IMR-90 (cell line): ENCODE results near the gene EHBP1L1. TPM values are rescaled to one million over a fixed set of nuclear protein-coding genes. Genes with fewer than 3 reads are reported as not detected.
A peak's percentile ranks its signal among the peaks of the same experiment; 100 is the strongest.

Experiments
- ATAC-seq: fragments of 200-7000 bp; cut with Tn5 transposase; 2 replicates; pipeline ENCODE4 v1.9.1; 2020; ENCODE audit warnings: low read depth, mild to moderate bottlenecking, moderate library complexity
- BruUV-seq: library from RNA; stranded (reverse); fragments of 400-500 nt; replicated peaks from 2 replicates; lab custom pipeline; 2021; lab: Mats Ljungman, UMichigan
- CTCF ChIA-PET: fragments of 300-600 bp; formaldehyde crosslinking; extraction: SDS; loops from one replicate; lab custom pipeline; 2021; ENCODE audit warnings: antibody characterized with exemption; lab: Yijun Ruan, JAX
- POLR2A ChIA-PET: fragments of 300-600 bp; sonication (Branson Sonifier 250); formaldehyde crosslinking; loops from one replicate; lab custom pipeline; 2022; ENCODE audit warnings: antibody characterized with exemption; ENCODE audit not compliant: unreplicated experiment; lab: Charles Lee
- DNase-seq: peaks from one replicate; pipeline ENCODE4 v3.0.0; 2013
- H2AFZ ChIP-seq: replicated peaks from 2 replicates; pipeline ENCODE3; 2013; ENCODE audit warnings: low read length, mild to moderate bottlenecking; ENCODE audit not compliant: poor library complexity
- H2AK5ac ChIP-seq: 2 replicates; pipeline ENCODE4 v1.6.1; 2013; ENCODE audit warnings: low read depth, low read length, inconsistent platforms
- H2AK9ac ChIP-seq: replicated peaks from 2 replicates; pipeline ENCODE3; 2013; ENCODE audit warnings: mild to moderate bottlenecking, low read depth, low read length, moderate library complexity; ENCODE audit not compliant: poor library complexity
- H2BK120ac ChIP-seq: 2 replicates; pipeline ENCODE4 v1.6.1; 2013; ENCODE audit warnings: low read depth, low read length, inconsistent platforms
- H2BK15ac ChIP-seq: 3 replicates; pipeline ENCODE4 v1.6.1; 2013; ENCODE audit warnings: low read depth, low read length, inconsistent platforms
- H2BK20ac ChIP-seq: 2 replicates; pipeline ENCODE4 v1.6.1; 2013; ENCODE audit warnings: low read depth, mild to moderate bottlenecking, inconsistent platforms, low read length, moderate library complexity
- H2BK5ac ChIP-seq: 2 replicates; pipeline ENCODE4 v1.6.1; 2013; ENCODE audit warnings: mild to moderate bottlenecking, low read depth, low read length, inconsistent platforms; ENCODE audit not compliant: poor library complexity, severe bottlenecking
- H3K14ac ChIP-seq: replicated peaks from 2 replicates; pipeline ENCODE4 v1.6.1; 2013; ENCODE audit warnings: low read depth, low read length, inconsistent platforms
- H3K18ac ChIP-seq: 2 replicates; pipeline ENCODE4 v1.6.1; 2013; ENCODE audit warnings: low read depth, low read length, control low read depth
- H3K23ac ChIP-seq: 2 replicates; pipeline ENCODE4 v1.6.1; 2013; ENCODE audit warnings: low read depth, low read length, inconsistent platforms
- H3K27ac ChIP-seq: 2 replicates; pipeline ENCODE4 v1.5.1; 2013; ENCODE audit warnings: mild to moderate bottlenecking, control low read depth, low read length; ENCODE audit not compliant: insufficient read depth
- H3K27me3 ChIP-seq: 2 replicates; pipeline ENCODE4 v1.6.1; 2013; ENCODE audit warnings: low read length; ENCODE audit not compliant: control insufficient read depth, insufficient read depth
- H3K36me3 ChIP-seq: 2 replicates; pipeline ENCODE4 v1.6.1; 2013; ENCODE audit warnings: low read length, mixed read lengths; ENCODE audit not compliant: control insufficient read depth, insufficient read depth
- H3K4ac ChIP-seq: 2 replicates; pipeline ENCODE4 v1.6.1; 2013; ENCODE audit warnings: low read depth, low read length, inconsistent platforms
- H3K4me1 ChIP-seq: 2 replicates; pipeline ENCODE4 v1.6.1; 2013; ENCODE audit warnings: low read length, mixed read lengths; ENCODE audit not compliant: control insufficient read depth, insufficient read depth
- H3K4me2 ChIP-seq: 2 replicates; pipeline ENCODE4 v1.6.1; 2013; ENCODE audit warnings: low read depth, mild to moderate bottlenecking, control low read depth, low read length, moderate library complexity
- H3K4me3 ChIP-seq: 2 replicates; pipeline ENCODE4 v1.5.1; 2013; ENCODE audit warnings: low read depth, mild to moderate bottlenecking, control low read depth, low read length, moderate library complexity; ENCODE audit not compliant: insufficient read depth
- H3K56ac ChIP-seq: 2 replicates; pipeline ENCODE4 v1.6.1; 2013; ENCODE audit warnings: low read length, inconsistent platforms; ENCODE audit not compliant: insufficient read depth; ENCODE audit errors: extremely low read depth
- H3K79me1 ChIP-seq, 2 experiments: 2 replicates each; pipeline ENCODE4 v1.6.1; 2013; ENCODE audit warnings: low read length in 2 of 2, inconsistent platforms in 1 of 2, low read depth in 1 of 2
- H3K9ac ChIP-seq: 2 replicates; pipeline ENCODE4 v1.6.1; 2013; ENCODE audit warnings: low read depth, low read length, control low read depth
- H3K9me1 ChIP-seq: 2 replicates; pipeline ENCODE4 v1.6.1; 2013; ENCODE audit warnings: low read length, inconsistent platforms; ENCODE audit not compliant: insufficient read depth
- H3K9me3 ChIP-seq: 2 replicates; pipeline ENCODE4 v1.6.1; 2013; ENCODE audit warnings: low read length; ENCODE audit not compliant: control insufficient read depth, insufficient read depth
- H4K20me1 ChIP-seq: 2 replicates; pipeline ENCODE4 v1.6.1; 2013; ENCODE audit warnings: low read length, inconsistent platforms; ENCODE audit not compliant: insufficient read depth
- H4K5ac ChIP-seq: 2 replicates; pipeline ENCODE4 v1.6.1; 2013; ENCODE audit warnings: mild to moderate bottlenecking, low read depth, low read length, control low read depth
- H4K8ac ChIP-seq, 2 experiments: 2 replicates each; pipeline ENCODE4 v1.6.1; 2013; ENCODE audit warnings: low read depth in 2 of 2, low read length in 2 of 2, control low read depth in 1 of 2, inconsistent platforms in 1 of 2
- H4K91ac ChIP-seq: 2 replicates; pipeline ENCODE4 v1.6.1; 2013; ENCODE audit warnings: low read depth, low read length, inconsistent platforms; ENCODE audit not compliant: insufficient read depth
- CTCF ChIP-seq: conservative IDR thresholded peaks from 2 replicates; pipeline ENCODE4 v1.5.1; 2012; ENCODE audit warnings: mild to moderate bottlenecking, low read depth, low read length, improper control_type of control experiment
- ELK1 ChIP-seq: fragments of 150-350 bp; IDR thresholded peaks from 2 replicates; pipeline ENCODE4 v1.6.1; 2016; ENCODE audit warnings: low read depth, mild to moderate bottlenecking, low read length, moderate library complexity, borderline replicate concordance
- NFE2L2 ChIP-seq: fragments of 150-350 bp; IDR thresholded peaks from 2 replicates; pipeline ENCODE4 v1.6.1; 2016; ENCODE audit warnings: low read depth, mild to moderate bottlenecking, low read length
- USF2 ChIP-seq: fragments of 150-350 bp; IDR thresholded peaks from 2 replicates; pipeline ENCODE4 v1.6.1; 2017; ENCODE audit warnings: mild to moderate bottlenecking, antibody characterized with exemption, low read length, low read depth
- WGBS, 2 experiments: methylation state at CpG; one replicate each; pipeline versions ENCODE4 v1.1.5 to v1.1.7; 2013; ENCODE audit warnings: missing lambda C conversion rate in 2 of 2; ENCODE audit not compliant: insufficient read length in 1 of 2; ENCODE audit errors: extremely low coverage in 2 of 2; 5-methylcytosine and 5-hydroxymethylcytosine counted together
- dilution Hi-C: fragments of 300-500 bp; cut with HindIII; formaldehyde crosslinking; loops from one replicate; pipeline ENCODE4 v1.14.3; 2018; ENCODE audit warnings: low sequenced_read_pairs; ENCODE audit not compliant: unreplicated experiment
- in situ Hi-C: fragments of 300-500 bp; cut with MboI; formaldehyde crosslinking; loops from 3 replicates; pipeline ENCODE4 v1.14.3; 2019; ENCODE audit warnings: low sequenced_read_pairs, inconsistent platforms, mixed read lengths
- intact Hi-C: fragments of 100-400 bp; cut with micrococcal nuclease; formaldehyde crosslinking; loops from 2 replicates; pipeline ENCODE4 v1.10.0; 2022
- polyA plus RNA-seq, 3 experiments: library from polyadenylated mRNA; depleted of rRNA; stranded (reverse); fragments of >200 nt; gene quantifications; 2 replicates each; pipeline ENCODE4 v1.2.3, GENCODE V29; 2012; ENCODE audit warnings: low replicate concordance in 1 of 3
- total RNA-seq: library from RNA; depleted of rRNA; stranded (reverse); fragments of >200 nt; gene quantifications from 2 replicates; pipeline ENCODE4 v1.2.3, GENCODE V29; 2012

EHBP1L1 gene
- total and polyA plus RNA-seq, 2 of the 4 experiments (the other 2 are of a cell fraction) = 10.0 to 27.4 TPM

- Histone ChIP-seq H4K8ac (no peak overlapping the region), H3K4me2 (no peak overlapping the region), H4K20me1 (peaks cover 56% of the 10 kb centered on the region), H3K79me1 (peaks cover 32 to 77% of the 10 kb centered on the region in 2 experiments), H3K56ac (no peak overlapping the region), H3K36me3 (peaks cover 72% of the 10 kb centered on the region), H4K5ac (no peak overlapping the region), H2BK120ac (no peak overlapping the region), H3K14ac (no peak overlapping the region), H3K9ac (no peak overlapping the region), H2BK15ac (no peak overlapping the region), H2BK20ac (no peak overlapping the region), H2AFZ (no peak overlapping the region), H3K9me3 (no peaks in the 10 kb centered on the region), H3K4me3 (no peak overlapping the region), H3K23ac (no peak overlapping the region), H3K4ac (no peak overlapping the region), H2BK5ac (no peak overlapping the region), H4K91ac (no peak overlapping the region), H3K9me1 (0 out of 2 replicates have a peak, but pooled peaks cover 10% of the 10 kb centered on the region), H3K27ac (no peak overlapping the region), H3K27me3 (no peaks in the 10 kb centered on the region), H3K18ac (no peak overlapping the region), H2AK5ac (no peak overlapping the region), H2AK9ac (no peak overlapping the region), H3K4me1 (peaks cover 8% of the 10 kb centered on the region; the same call in 1 of the 2 replicates)
- intact Hi-C loops (no loop called here), dilution Hi-C loops (no loop called here), in situ Hi-C loops (no loop called here)
- DNase-seq = no peak
- CTCF ChIA-PET = interaction anchor here (0.6 to 1.0 kb wide), 2 partner anchors 40 to 61 kb away, joined by 3 to 4 read pairs; partner anchors contain the start of gene ZNRD2
- POLR2A ChIA-PET = no interaction called here
- WGBS, 2 experiments = no CpG with 5 or more reads among the region's 5 CpGs
- TF ChIP-seq USF2 = no peak
- no peak for TF ChIP-seq ELK1
- peak; percentile 22; the same call in 1 of the 2 replicates for TF ChIP-seq CTCF
- TF ChIP-seq NFE2L2 = no peak
- no TSS peak for BruUV-seq
- ATAC-seq = no peak
Measured at GRCh38 chr11:65530157-65530496, 45.7 kb upstream of the EHBP1L1 start.
